Naive thymus-derived CD4-positive, alpha-beta T cell (primary cell): ENCODE data around the gene RSPRY1. TPM values are rescaled to one million over a fixed set of nuclear protein-coding genes. Genes with fewer than 3 reads are reported as not detected.
"Not testable (repeated sequence)": the region's sequence is repeated elsewhere in the genome, so short reads cannot be mapped to it uniquely, and the experiment has no call there.

Experiments used
- ATAC-seq: fragments of 150-1000 bp; cut with Tn5 transposase; 2 replicates; pipeline ENCODE4 v1.10.0; 2021; ENCODE audit warnings: mild to moderate bottlenecking, moderate library complexity
- CTCF ChIA-PET: fragments of 350-600 bp; sonication (Branson Sonifier 250); formaldehyde crosslinking; loops from one replicate; lab custom pipeline; 2021; ENCODE audit warnings: antibody characterized with exemption; lab: Charles Lee
- POLR2A ChIA-PET: fragments of 350-600 bp; sonication (Branson Sonifier 250); formaldehyde crosslinking; loops from one replicate; lab custom pipeline; 2021; ENCODE audit warnings: antibody characterized with exemption, inconsistent platforms; lab: Charles Lee
- DNase-seq, 9 donors: peaks; one replicate each; pipeline versions ENCODE4 v3.0.0 to v3.0.0-alpha.2; 2020 to 2022; ENCODE audit warnings: mixed read lengths in 1 of 9
- H3K27ac ChIP-seq: one replicate; pipeline ENCODE4 v1.7.0; 2013; ENCODE audit warnings: mild to moderate bottlenecking, low read depth, low read length, moderate library complexity
- H3K27me3 ChIP-seq, 2 donors: one replicate each; pipeline ENCODE4 v1.7.0; 2013; ENCODE audit warnings: low read length in 2 of 2, mild to moderate bottlenecking in 2 of 2, moderate library complexity in 2 of 2; ENCODE audit not compliant: control insufficient read depth in 2 of 2, insufficient read depth in 2 of 2
- H3K36me3 ChIP-seq, 3 experiments: 1 replicate in 2 of 3; 2 replicates in 1 of 3; pipeline ENCODE4 v1.7.0; 2013; ENCODE audit warnings: low read length in 3 of 3, mild to moderate bottlenecking in 3 of 3, moderate library complexity in 1 of 3; ENCODE audit not compliant: insufficient read depth in 3 of 3, control insufficient read depth in 2 of 3
- H3K4me1 ChIP-seq, 2 donors: one replicate each; pipeline ENCODE4 v1.7.0; 2013; ENCODE audit warnings: low read length in 2 of 2, mild to moderate bottlenecking in 2 of 2, moderate library complexity in 1 of 2; ENCODE audit not compliant: control insufficient read depth in 2 of 2, insufficient read depth in 2 of 2
- H3K4me3 ChIP-seq: 2 replicates; pipeline ENCODE4 v1.7.0; 2013; ENCODE audit warnings: mild to moderate bottlenecking, low read length
- H3K9me3 ChIP-seq, 3 experiments: 1 replicate in 2 of 3; 2 replicates in 1 of 3; pipeline ENCODE4 v1.7.0; 2013; ENCODE audit warnings: low read length in 3 of 3; ENCODE audit not compliant: control insufficient read depth in 2 of 3
- H3K27ac Mint-ChIP-seq, 9 donors: one replicate each; pipeline ENCODE4 v1.8.0; 2020 to 2022; ENCODE audit warnings: mixed read lengths in 9 of 9, mild to moderate bottlenecking in 8 of 9, moderate library complexity in 5 of 9, inconsistent platforms in 2 of 9
- H3K27me3 Mint-ChIP-seq, 5 donors: one replicate each; pipeline ENCODE4 v1.8.0; 2021 to 2022; ENCODE audit warnings: mixed read lengths in 5 of 5, mild to moderate bottlenecking in 1 of 5
- H3K36me3 Mint-ChIP-seq, 5 donors: one replicate each; pipeline ENCODE4 v1.8.0; 2020 to 2022; ENCODE audit warnings: mixed read lengths in 5 of 5, mild to moderate bottlenecking in 3 of 5, inconsistent platforms in 1 of 5
- H3K4me1 Mint-ChIP-seq, 7 donors: one replicate each; pipeline ENCODE4 v1.8.0; 2020 to 2022; ENCODE audit warnings: mixed read lengths in 7 of 7, mild to moderate bottlenecking in 3 of 7, inconsistent platforms in 1 of 7
- H3K4me3 Mint-ChIP-seq, 10 donors: one replicate each; pipeline ENCODE4 v1.8.0; 2020 to 2022; ENCODE audit warnings: mild to moderate bottlenecking in 10 of 10, mixed read lengths in 10 of 10, moderate library complexity in 6 of 10, inconsistent platforms in 2 of 10
- H3K9me3 Mint-ChIP-seq, 11 donors: one replicate each; pipeline ENCODE4 v1.8.0; 2020 to 2022; ENCODE audit warnings: mixed read lengths in 11 of 11, mild to moderate bottlenecking in 4 of 11, inconsistent platforms in 1 of 11, moderate library complexity in 1 of 11
- intact Hi-C, 2 donors: fragments of 100-400 bp; cut with micrococcal nuclease; formaldehyde crosslinking; loops; one replicate each; pipeline ENCODE4 v1.15.1; 2023
- polyA plus RNA-seq, 2 donors: library from polyadenylated mRNA; unstranded; fragments of 300-500 nt; fragmentation: Illumina TruSeq; gene quantifications; one replicate each; pipeline ENCODE4 v1.2.3, GENCODE V29; 2021
- total RNA-seq, 6 experiments: library from RNA in 5 of 6; stranded (reverse) in 5 of 6; gene quantifications; 1 replicate in 5 of 6; 2 replicates in 1 of 6; pipeline ENCODE4 v1.2.3 and lab custom pipeline; 2021 to 2026

The RSPRY1 gene
- total and polyA plus RNA-seq, 7 experiments from 2014 or later, result 22.2 to 40.5 (median 33.6) TPM

- no peak for ATAC-seq
- Histone ChIP-seq H3K27me3 (no peaks in the 10 kb centered on the region), H3K36me3 (no peaks in the 10 kb centered on the region), H3K9me3 (no peaks in the 10 kb centered on the region), H3K27ac (peak overlapping the region; percentile 74), H3K4me3 (peak overlapping the region; percentile 39), H3K4me1 (peaks cover 14 to 50% of the 10 kb centered on the region in 2 donors)
- ChIA-PET POLR2A (interaction anchor here (0.8 to 5.4 kb wide), 9 partner anchors 9 to 151 kb away, joined by 3 to 36 read pairs (median 4); partner anchors contain the start of genes ARL2BP, PSME3IP1 and RSPRY1), CTCF (interaction anchor here (0.6 to 1.7 kb wide), 4 partner anchors 14 to 562 kb away, joined by 3 to 4 read pairs (median 3); no protein-coding TSS in a partner anchor)
- Mint-ChIP-seq H3K4me3 (peak overlapping the region; percentile 63 to 81 (median 74)), H3K27me3 (no peaks in the 10 kb centered on the region), H3K36me3 (no peaks in the 10 kb centered on the region), H3K27ac (peak overlapping the region; percentile 36 to 99 (median 97)), H3K9me3 (no peaks in the 10 kb centered on the region), H3K4me1 (peaks cover 22 to 58% (median 52%) of the 10 kb centered on the region in 7 donors)
- intact Hi-C loops, result loop anchor here in 1 of 2 donors (2.0 kb wide), 1 partner anchor 19 kb away; the partner anchor contains the start of gene PLLP
- no peak for DNase-seq
These were observed 79.9 kb downstream of the RSPRY1 start for GRCh38 chr16:57265850-57266530.

GRCh38 chr16:57266531-57267260 lies 80.6 kb downstream of the RSPRY1 start:
- POLR2A ChIA-PET, result interaction anchor here (0.6 to 5.4 kb wide), 15 partner anchors 10 to 198 kb away, joined by 3 to 36 read pairs (median 4); partner anchors contain the start of genes ARL2BP, PLLP, PSME3IP1 and RSPRY1
- Histone ChIP-seq H3K27me3 (no peaks in the 10 kb centered on the region), H3K4me3 (peak overlapping the region; percentile 39), H3K9me3 (no peaks in the 10 kb centered on the region), H3K27ac (peak overlapping the region; percentile 74), H3K36me3 (no peaks in the 10 kb centered on the region), H3K4me1 (peaks cover 14 to 50% of the 10 kb centered on the region in 2 donors)
- DNase-seq (peak in 7 of 9 donors; percentile 76 to 87 (median 85)), ATAC-seq (peak; percentile 86)
- no peaks in the 10 kb centered on the region for H3K36me3 Mint-ChIP-seq
- H3K27me3 Mint-ChIP-seq, result no peaks in the 10 kb centered on the region
- peaks cover 22 to 58% (median 50%) of the 10 kb centered on the region in 7 donors for H3K4me1 Mint-ChIP-seq
- H3K9me3 Mint-ChIP-seq, result no peaks in the 10 kb centered on the region
- intact Hi-C loops, result loop anchor here in 1 of 2 donors (1.0 to 2.0 kb wide), 4 partner anchors 11 to 34 kb away; partner anchors contain the start of genes ARL2BP and PLLP
- CTCF ChIA-PET, result interaction anchor here (0.6 to 1.7 kb wide), 4 partner anchors 29 to 563 kb away, joined by 3 to 4 read pairs (median 3); no protein-coding TSS in a partner anchor
- peak overlapping the region; percentile 36 to 99 (median 97) for H3K27ac Mint-ChIP-seq
- peak overlapping the region; percentile 63 to 81 (median 74) for H3K4me3 Mint-ChIP-seq

- peaks cover 22 to 58% (median 47%) of the 10 kb centered on the region in 7 donors for H3K4me1 Mint-ChIP-seq
- H3K27ac ChIP-seq, result peak overlapping the region; percentile 74
- CTCF ChIA-PET, result interaction anchor here (0.6 to 1.7 kb wide), 4 partner anchors 29 to 267 kb away, joined by 3 to 4 read pairs (median 3); no protein-coding TSS in a partner anchor
These were observed 81.2 kb downstream of the RSPRY1 start for GRCh38 chr16:57267343-57267742.

GRCh38 chr16:57268804-57269800 lies 83.0 kb downstream of the RSPRY1 start:
- H3K36me3 ChIP-seq, result no peaks in the 10 kb centered on the region
- peak overlapping the region in 7 of 10 donors; percentile 26 to 77 (median 44) for H3K4me3 Mint-ChIP-seq
- DNase-seq (no peak), ATAC-seq (no peak)
- no peaks in the 10 kb centered on the region for H3K36me3 Mint-ChIP-seq
- H3K4me1 Mint-ChIP-seq, result peaks cover 22 to 56% (median 41%) of the 10 kb centered on the region in 7 donors
- H3K9me3 ChIP-seq, result no peaks in the 10 kb centered on the region
- peak overlapping the region in 8 of 9 donors; percentile 94 to 99 (median 98) for H3K27ac Mint-ChIP-seq
- CTCF ChIA-PET, result no interaction called here
- intact Hi-C loops, result no loop called here
- peak overlapping the region; percentile 74 for H3K27ac ChIP-seq
- POLR2A ChIA-PET, result interaction anchor here (1.4 to 5.4 kb wide), 7 partner anchors 7 to 31 kb away, joined by 4 to 36 read pairs (median 5); partner anchors contain the start of gene ARL2BP
- no peaks in the 10 kb centered on the region for H3K27me3 Mint-ChIP-seq
- no peak overlapping the region for H3K4me3 ChIP-seq
- H3K27me3 ChIP-seq, result no peaks in the 10 kb centered on the region
- H3K9me3 Mint-ChIP-seq, result no peaks in the 10 kb centered on the region
- H3K4me1 ChIP-seq, result peaks cover 14 to 50% of the 10 kb centered on the region in 2 donors

More at GRCh38 chr16:57267343-57267742, 81.2 kb downstream of the RSPRY1 start:
- not testable (repeated sequence) for H3K36me3 ChIP-seq, H3K27me3 ChIP-seq, H3K9me3 Mint-ChIP-seq, H3K36me3 Mint-ChIP-seq, H3K27me3 Mint-ChIP-seq, H3K9me3 ChIP-seq
- peak overlapping the region; percentile 23 to 81 (median 74) for H3K4me3 Mint-ChIP-seq
- POLR2A ChIA-PET, result interaction anchor here (0.6 to 5.4 kb wide), 9 partner anchors 9 to 198 kb away, joined by 3 to 36 read pairs (median 6); partner anchors contain the start of genes ARL2BP and PLLP
- ATAC-seq (peak; percentile 23), DNase-seq (peak in 2 of 9 donors; percentile 40 to 43)
- H3K27ac Mint-ChIP-seq, result peak overlapping the region; percentile 36 to 99 (median 97)
- intact Hi-C loops, result loop anchor here in 1 of 2 donors (1.0 to 2.0 kb wide), 4 partner anchors 10 to 33 kb away; partner anchors contain the start of genes ARL2BP and PLLP
- peak overlapping the region; percentile 34 for H3K4me3 ChIP-seq
- H3K4me1 ChIP-seq, result peaks cover 14 to 50% of the 10 kb centered on the region in 2 donors

- CTCF ChIA-PET, result no interaction called here
- H3K27me3 Mint-ChIP-seq, result no peaks in the 10 kb centered on the region
- H3K4me3 ChIP-seq, result no peak overlapping the region
- H3K9me3 Mint-ChIP-seq, result no peaks in the 10 kb centered on the region
- ATAC-seq (no peak), DNase-seq (no peak)
- POLR2A ChIA-PET, result interaction anchor here (0.9 to 1.6 kb wide), 5 partner anchors 10 to 30 kb away, joined by 3 to 5 read pairs (median 4); no protein-coding TSS in a partner anchor
- H3K4me1 ChIP-seq, result peaks cover 14 to 43% of the 10 kb centered on the region in 2 donors
- peaks cover 18 to 51% (median 40%) of the 10 kb centered on the region in 7 donors for H3K4me1 Mint-ChIP-seq
- H3K27ac Mint-ChIP-seq, result peak overlapping the region in 6 of 9 donors; percentile 63 to 97 (median 94)
- H3K27ac ChIP-seq, result no peak overlapping the region
- no peaks in the 10 kb centered on the region for H3K36me3 ChIP-seq
- H3K36me3 Mint-ChIP-seq, result no peaks in the 10 kb centered on the region
- no peaks in the 10 kb centered on the region for H3K9me3 ChIP-seq
- no peaks in the 10 kb centered on the region for H3K27me3 ChIP-seq
- H3K4me3 Mint-ChIP-seq, result no peak overlapping the region
- intact Hi-C loops, result no loop called here
These were observed 84.3 kb downstream of the RSPRY1 start for GRCh38 chr16:57270221-57271062.
